Mucosa of stomach (tissue), 1 donor: Measurements from ENCODE around the gene FOXL1.

Experiments used
- H3K27me3 ChIP-seq: one replicate; pipeline ENCODE4 v1.7.0; 2013; ENCODE audit warnings: mild to moderate bottlenecking, low read length; ENCODE audit not compliant: control insufficient read depth, insufficient read depth
- H3K36me3 ChIP-seq: one replicate; pipeline ENCODE4 v1.7.0; 2013; ENCODE audit warnings: low read length; ENCODE audit not compliant: control insufficient read depth, insufficient read depth
- H3K4me1 ChIP-seq: one replicate; pipeline ENCODE4 v1.7.0; 2013; ENCODE audit warnings: mild to moderate bottlenecking, low read length; ENCODE audit not compliant: control insufficient read depth, insufficient read depth
- H3K4me3 ChIP-seq: one replicate; pipeline ENCODE4 v1.7.0; 2013; ENCODE audit warnings: low read length
- H3K9ac ChIP-seq: one replicate; pipeline ENCODE4 v1.7.0; 2013; ENCODE audit warnings: mild to moderate bottlenecking, low read length, moderate library complexity
- H3K9me3 ChIP-seq: one replicate; pipeline ENCODE4 v1.7.0; 2013; ENCODE audit warnings: mild to moderate bottlenecking, low read length, moderate library complexity; ENCODE audit not compliant: control insufficient read depth
- donor health status: Pancreatic carcinoma.

Gene FOXL1

GRCh38 chr16:86625821-86626220, 47.5 kb downstream of the FOXL1 start:
- Histone ChIP-seq H3K9ac (no peak overlapping the region), H3K9me3 (no peaks in the 10 kb centered on the region), H3K4me3 (no peak overlapping the region), H3K27me3 (no peaks in the 10 kb centered on the region), H3K36me3 (no peaks in the 10 kb centered on the region), H3K4me1 (no peaks in the 10 kb centered on the region)

DNA sequence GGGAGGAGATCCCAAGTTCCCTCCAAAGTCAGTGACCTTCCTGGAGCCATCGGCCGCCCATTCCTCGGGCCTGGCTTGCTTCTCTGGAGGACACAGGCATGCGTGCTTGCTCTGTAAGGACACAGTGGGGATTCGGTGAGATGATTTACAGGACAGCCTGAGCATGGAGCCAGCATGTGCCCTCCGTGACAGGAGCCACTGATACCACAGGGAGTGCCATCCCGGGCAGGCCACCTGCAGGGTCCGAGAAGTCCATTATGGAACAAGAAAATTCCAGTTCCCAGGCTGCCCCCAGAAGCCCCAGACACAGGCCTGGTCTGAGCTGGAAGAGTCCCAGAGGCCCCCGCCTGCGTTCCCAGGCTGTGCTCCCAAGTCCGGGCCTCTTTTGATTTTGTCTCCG, 47.9 kb downstream of the FOXL1 start:
- Histone ChIP-seq H3K36me3 (no peaks in the 10 kb centered on the region), H3K9me3 (no peaks in the 10 kb centered on the region), H3K4me3 (no peak overlapping the region), H3K27me3 (no peaks in the 10 kb centered on the region), H3K4me1 (no peaks in the 10 kb centered on the region), H3K9ac (no peak overlapping the region)

- Histone ChIP-seq H3K9me3 (no peaks in the 10 kb centered on the region), H3K4me1 (no peaks in the 10 kb centered on the region), H3K36me3 (no peaks in the 10 kb centered on the region), H3K27me3 (no peaks in the 10 kb centered on the region), H3K9ac (no peak overlapping the region), H3K4me3 (no peak overlapping the region)
Observed at GRCh38 chr16:86626966-86627365, 48.6 kb downstream of the FOXL1 start.

DNA sequence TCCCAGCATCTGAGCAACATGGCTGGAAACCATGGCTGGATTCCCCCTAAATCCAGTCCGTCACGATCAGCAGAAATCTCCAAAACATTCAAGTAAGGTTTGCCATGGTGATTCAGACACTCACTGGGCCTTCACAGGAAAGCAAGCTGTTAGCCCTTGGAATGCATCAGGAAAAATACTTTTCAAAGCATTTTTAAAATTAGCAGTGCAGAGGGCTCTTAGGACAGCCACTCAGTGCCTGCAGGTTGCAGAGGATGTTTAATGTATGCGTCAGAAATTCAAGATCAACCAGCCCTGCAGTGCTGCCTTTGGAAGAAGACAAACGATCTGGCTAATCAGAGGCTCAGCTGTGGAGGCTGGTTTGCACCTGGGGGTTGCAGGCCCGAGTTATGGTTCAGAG, 50.3 kb downstream of the FOXL1 start:
- Histone ChIP-seq H3K9ac (no peak overlapping the region), H3K4me1 (no peaks in the 10 kb centered on the region), H3K9me3 (no peaks in the 10 kb centered on the region), H3K27me3 (no peaks in the 10 kb centered on the region), H3K36me3 (no peaks in the 10 kb centered on the region), H3K4me3 (no peak overlapping the region)

GRCh38 chr16:86630471-86630870, 52.1 kb downstream of the FOXL1 start:
- H3K27me3 ChIP-seq: no peaks in the 10 kb centered on the region
- no peaks in the 10 kb centered on the region for H3K36me3 ChIP-seq
- H3K4me1 ChIP-seq: no peaks in the 10 kb centered on the region
- no peak overlapping the region for H3K9ac ChIP-seq
- H3K4me3 ChIP-seq: no peak overlapping the region
- no peaks in the 10 kb centered on the region for H3K9me3 ChIP-seq

DNA sequence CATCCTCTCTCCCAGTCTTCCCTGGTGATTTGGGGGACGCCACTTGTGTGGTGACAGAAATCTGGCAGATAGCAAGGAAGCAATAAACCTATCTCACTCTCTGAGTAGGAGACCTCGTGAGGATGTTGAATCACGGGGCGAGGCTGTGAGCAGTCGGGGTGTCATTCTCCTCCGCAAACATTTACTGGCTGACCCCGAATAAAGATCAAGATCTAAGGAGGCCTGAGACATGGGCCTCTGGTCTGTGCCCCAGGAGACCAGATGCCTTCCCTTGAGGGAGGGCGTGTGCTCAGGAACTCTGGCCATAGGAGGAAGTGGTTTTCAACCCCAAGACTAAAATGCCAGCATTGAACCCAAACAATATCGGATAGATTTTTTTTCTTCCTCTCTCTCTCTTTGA, 53.1 kb downstream of the FOXL1 start:
- Histone ChIP-seq H3K9ac (no peak overlapping the region), H3K27me3 (no peaks in the 10 kb centered on the region), H3K4me3 (no peak overlapping the region), H3K4me1 (no peaks in the 10 kb centered on the region), H3K9me3 (no peaks in the 10 kb centered on the region), H3K36me3 (no peaks in the 10 kb centered on the region)
